Fibroblast of skin of right biceps (primary cell): Measurements from ENCODE around the gene IGFBPL1.
"Not testable (repeated sequence)": the region's sequence is repeated elsewhere in the genome, so short reads cannot be mapped to it uniquely, and the experiment has no call there.

ENCODE experiments used
- DNase-seq: peaks from one replicate; pipeline ENCODE4 v3.0.0-alpha.2; 2013

The IGFBPL1 gene, protein sequence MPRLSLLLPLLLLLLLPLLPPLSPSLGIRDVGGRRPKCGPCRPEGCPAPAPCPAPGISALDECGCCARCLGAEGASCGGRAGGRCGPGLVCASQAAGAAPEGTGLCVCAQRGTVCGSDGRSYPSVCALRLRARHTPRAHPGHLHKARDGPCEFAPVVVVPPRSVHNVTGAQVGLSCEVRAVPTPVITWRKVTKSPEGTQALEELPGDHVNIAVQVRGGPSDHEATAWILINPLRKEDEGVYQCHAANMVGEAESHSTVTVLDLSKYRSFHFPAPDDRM

DNA sequence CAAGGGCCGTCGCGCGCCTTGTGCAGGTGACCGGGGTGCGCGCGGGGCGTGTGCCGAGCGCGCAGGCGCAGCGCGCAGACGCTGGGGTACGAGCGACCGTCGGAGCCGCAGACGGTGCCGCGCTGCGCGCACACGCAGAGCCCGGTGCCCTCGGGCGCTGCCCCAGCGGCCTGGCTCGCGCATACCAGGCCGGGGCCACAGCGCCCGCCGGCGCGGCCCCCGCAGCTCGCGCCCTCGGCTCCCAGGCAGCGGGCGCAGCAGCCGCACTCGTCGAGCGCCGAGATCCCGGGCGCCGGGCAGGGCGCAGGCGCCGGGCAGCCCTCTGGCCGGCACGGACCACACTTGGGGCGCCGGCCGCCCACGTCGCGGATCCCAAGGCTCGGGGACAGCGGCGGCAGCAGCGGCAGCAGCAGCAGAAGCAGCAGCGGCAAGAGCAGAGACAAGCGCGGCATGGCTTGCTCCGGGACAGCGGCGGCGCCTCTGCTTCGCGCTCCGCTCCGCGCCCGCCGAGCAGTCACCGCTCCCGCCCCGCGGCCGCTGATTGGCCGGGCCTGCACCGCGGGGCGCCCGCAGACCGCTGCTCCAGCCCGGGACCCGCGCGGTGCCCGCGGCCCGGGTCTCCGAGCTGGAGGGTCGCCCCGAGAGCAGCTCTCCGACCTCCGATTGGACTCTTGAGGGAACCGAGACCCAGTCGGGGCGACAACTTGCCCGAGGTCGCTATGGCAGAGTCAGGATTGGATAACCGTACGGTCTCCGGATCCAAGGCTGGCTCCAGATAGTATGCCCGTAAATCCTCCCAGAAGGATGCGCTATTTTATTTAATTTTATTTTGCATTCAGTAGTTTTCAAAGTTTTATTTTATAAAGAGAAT is at the start of gene IGFBPL1:
TSS of gene IGFBPL1 (minus strand) at position 482 of the 871 bp plus-strand sequence. CDS start at position 452, 30 bp downstream.
- peak; percentile 36 for DNase-seq

GRCh38 chr9:38472583-38473249 is 48.5 kb upstream of the IGFBPL1 start:
- not testable (repeated sequence) for DNase-seq

- DNase-seq = no peak
Measured at GRCh38 chr9:38467404-38467803, 43.1 kb upstream of the IGFBPL1 start.

DNA sequence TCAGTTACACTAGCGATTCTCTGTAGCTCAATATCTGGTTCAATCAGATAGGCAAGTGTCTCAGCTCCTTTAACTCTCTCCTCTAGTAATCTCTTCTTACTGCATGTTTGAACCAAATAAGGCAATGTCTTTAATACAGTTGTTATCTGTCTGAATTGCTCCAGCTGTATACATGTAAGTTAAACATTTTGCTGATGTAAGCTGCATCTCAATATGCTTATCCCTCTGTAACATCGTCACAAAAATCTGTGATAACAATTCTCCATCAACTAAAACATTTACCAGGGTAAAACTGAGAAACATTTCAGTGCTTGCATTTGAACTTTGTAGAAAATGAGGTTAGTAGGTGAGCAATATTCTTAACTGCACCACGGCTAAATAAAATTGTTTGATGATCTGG is 29.6 kb upstream of the IGFBPL1 start:
- no peak for DNase-seq

DNA sequence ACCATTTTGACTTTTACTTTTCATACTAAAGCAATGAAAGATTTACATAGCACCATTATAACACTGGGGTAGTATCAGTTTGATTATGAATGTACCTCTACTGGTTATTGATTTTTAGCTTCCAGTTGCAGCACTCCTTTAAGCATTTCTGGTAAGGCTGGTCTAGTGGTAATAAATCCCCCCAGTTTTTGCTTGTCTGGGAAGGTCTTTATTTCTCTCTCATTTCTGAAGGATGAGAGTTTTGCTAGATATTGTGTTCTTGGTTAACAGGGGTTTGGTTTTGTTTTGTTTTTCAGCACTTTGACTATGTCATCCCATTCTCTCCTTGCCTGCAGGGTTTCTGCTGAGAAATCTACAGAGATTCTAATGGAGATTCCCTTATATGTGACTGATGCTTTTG is 26.9 kb upstream of the IGFBPL1 start:
- DNase-seq = no peak

DNA sequence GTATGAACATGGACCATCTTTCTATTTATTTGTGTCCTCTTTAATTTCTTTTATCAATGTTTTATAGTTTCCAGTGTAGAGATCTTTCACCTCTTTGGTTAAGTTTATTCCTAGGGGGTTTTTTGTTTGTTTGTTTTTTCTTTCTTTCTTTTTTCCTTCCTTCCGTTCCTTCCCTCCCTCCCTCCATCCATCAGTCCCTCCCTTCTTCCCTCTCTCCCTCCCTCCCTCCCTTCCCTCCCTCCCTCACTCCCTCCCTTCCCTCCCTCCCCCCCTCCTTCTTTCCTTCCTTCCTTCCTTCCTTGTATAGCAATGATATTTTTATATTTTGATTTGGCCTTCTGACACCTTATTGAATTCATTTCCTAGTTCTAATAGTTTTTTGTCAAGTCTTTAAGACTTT is 23.4 kb upstream of the IGFBPL1 start:
- no peak for DNase-seq

- no peak for DNase-seq
Measured at GRCh38 chr9:38445154-38446043, 21.1 kb upstream of the IGFBPL1 start.

- peak; percentile 61 for DNase-seq
Measured at GRCh38 chr9:38443597-38443996, 19.3 kb upstream of the IGFBPL1 start.

GRCh38 chr9:38443181-38443580 is 18.9 kb upstream of the IGFBPL1 start:
- DNase-seq = peak; percentile 57

GRCh38 chr9:38442473-38443096 is 18.3 kb upstream of the IGFBPL1 start:
- DNase-seq = no peak

DNA sequence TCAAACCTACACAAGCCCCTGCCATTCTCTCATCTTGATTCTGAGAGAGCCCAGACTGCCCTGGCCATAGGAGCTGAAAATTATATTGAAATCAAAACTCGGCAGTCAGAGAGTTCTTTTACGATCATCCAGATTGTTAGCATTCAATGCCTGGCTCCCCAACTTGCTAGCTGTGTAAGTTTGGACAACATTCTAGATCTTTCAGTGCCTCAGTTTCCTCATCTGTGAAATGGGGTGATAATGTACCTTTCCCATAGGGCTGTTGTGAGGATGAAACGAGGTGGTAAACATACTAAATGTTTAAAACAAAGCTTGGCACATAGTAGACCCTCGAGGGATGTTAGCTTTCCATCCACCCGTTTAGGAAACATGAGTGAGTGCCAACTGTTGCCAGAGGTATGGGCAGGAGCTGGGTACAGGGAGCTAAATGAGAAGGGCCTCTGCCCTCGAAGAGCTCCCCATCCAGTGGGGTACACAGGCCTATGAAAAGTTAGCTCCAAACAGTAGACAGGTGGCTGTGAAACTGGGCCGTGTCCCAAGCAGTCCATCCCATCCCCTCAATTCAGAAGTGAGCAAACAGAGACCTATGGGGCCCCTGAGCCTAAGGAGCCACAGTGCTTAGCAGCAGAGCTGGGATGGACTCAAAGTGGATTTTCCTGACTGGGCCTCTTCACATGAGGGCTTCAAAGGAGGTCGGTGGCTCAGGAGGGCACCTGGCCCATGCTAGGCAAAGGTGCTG is 17.3 kb upstream of the IGFBPL1 start:
- DNase-seq = no peak

DNA sequence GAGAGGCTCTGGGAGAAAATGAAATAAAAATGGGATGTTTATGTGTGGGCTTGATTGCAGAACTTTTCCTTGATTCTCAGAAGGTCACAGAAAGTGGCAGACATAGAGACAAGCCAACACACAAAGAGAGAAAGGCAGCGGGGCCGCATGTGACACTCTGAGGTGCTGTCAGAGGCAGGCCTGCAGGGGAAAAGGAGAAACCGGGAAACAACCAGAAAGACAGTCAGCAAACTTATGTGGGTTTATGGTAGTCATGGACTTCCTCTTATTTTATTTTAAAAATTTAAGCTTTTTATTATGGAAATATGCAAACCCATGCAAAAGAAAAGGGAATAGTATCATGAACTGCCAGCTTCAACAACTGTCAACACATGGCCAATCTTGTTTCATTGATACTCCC is 16.3 kb upstream of the IGFBPL1 start:
- no peak for DNase-seq

DNA sequence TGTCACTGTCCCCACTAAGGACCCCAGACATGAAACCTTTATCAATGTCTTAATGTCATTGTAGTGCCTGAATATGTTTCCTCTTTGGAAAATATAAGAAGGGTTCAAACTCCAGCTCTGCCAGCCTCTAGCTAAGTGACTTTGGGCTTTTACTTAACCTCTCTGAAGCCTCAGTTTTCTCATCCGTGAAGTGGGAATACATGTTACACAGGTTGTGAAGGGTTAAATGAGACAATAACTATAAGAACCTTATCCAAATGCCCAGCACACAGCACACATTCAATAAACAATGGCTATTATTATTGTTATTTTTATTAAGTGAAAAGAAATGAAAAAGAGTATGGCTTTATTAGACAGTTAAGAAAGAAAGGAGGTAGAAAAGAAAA is 15.7 kb upstream of the IGFBPL1 start:
- DNase-seq = no peak

DNA sequence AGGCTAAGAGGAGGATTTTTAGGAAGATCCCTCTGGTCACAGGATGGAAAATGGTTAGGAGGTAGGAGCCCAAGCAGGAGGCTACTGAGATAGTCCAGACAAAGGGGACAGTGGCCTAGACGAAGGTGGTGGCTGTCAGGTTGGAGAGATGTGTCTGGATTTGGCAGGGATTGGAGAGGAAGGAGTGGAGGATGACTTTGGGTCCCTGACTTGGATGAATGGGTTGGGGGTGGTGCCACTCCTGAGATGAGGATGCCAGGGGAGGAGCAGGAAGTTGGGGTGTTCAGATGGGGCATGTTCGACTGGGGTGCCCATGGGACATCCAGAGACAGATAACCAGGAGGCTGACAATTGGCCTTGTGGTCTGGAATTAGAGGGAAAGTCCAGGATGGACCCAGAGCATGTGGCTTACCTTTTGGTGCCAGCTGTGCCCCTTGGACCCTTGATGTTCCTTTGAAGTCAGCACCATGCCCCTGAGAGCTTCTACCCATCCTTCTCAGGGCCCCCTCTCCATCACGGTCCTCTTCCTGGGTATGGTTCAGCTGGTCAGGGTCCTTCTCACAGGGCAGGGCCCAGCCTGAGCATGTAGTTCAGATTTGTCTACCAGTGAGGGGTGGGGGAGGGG is 15.1 kb upstream of the IGFBPL1 start:
- DNase-seq = no peak

DNA sequence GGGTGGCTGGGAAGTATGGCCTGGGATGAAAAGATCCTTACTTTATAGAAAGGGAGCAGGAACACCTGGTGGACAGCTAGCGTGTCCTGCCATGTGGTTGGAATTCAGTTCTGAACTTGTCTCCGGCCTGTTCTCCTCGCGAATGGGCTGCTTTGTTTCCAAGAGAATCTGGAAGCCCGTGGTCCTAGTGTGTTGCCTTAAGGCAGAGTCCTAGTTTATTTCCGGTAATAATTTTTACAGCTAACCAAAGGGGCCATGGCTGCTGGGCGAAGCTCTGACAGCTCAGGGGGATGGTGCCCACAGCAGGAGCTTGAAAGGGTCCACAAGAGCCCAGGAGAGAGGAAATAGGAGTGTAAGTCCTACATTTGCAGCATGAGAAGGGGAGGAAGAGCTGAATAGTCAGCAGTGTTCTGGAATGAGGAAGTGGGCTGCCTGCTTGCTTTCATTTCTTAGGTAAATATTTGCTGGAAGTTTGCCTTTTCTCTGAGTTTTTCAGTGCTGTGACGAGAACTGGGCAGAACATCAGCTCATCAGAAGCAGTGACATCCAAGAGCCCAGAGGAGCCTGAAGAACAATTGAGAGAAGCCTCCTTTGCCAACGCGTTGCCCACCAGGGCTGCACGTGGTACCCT is 13.1 kb upstream of the IGFBPL1 start:
- DNase-seq = peak; percentile 76

- DNase-seq = peak; percentile 17
Measured at GRCh38 chr9:38436708-38437107, 12.5 kb upstream of the IGFBPL1 start.

DNA sequence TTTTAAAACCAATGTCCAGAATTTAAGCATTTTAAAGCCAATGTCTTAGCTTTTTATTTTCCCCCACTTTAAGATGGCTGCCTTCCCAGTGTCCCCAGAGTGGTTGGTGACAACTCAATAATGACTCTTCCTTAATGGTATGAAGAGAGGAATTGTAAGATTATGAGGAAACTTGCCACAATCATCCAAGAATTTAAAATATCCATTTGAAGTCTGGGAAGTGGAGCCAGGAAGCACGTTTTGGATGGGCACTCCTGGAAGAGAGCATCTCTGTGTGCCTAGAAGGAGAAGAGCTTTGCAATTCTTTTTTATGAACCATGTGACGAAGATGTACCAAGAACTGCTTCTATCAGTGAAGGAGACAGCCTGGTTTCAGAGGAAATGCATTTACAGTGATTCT is 11.3 kb upstream of the IGFBPL1 start:
- peak; percentile 82 for DNase-seq

GRCh38 chr9:38434853-38435252 is 10.6 kb upstream of the IGFBPL1 start:
- DNase-seq = peak; percentile 45

GRCh38 chr9:38434365-38434764 is 10.1 kb upstream of the IGFBPL1 start:
- no peak for DNase-seq

DNA sequence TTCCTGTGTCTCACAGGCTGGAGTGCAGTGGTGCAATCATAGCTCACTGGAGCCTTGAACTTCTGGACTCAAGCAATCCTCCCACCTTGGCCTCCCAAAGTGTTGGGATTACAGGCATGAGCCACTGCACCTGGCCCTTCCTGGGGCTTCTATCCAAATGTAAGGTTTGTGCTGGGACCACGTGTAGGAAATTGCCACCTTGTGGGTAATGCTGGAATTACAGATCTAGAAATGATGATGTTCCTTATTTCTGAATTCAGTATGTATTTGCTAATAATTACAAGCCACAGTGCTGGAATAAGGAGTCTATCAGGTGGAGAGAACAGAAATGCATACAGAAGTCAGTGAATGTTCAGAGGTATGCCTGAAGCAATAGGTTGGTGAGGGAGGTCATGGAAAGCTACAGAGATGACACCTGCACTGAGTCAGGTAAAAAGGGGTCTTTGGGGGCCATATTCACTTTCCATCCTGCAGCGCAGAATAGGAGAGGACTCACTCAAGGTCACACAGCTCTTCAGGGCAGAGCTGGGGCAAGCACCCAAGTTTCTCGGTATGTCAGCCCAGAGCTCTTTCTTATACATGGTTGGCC is 8.8 kb upstream of the IGFBPL1 start:
- DNase-seq = peak; percentile 40
